Thoracic aorta endothelial cell (primary cell): ENCODE data around the gene EIF3C. TPM values are rescaled to one million over a fixed set of nuclear protein-coding genes. Genes with fewer than 3 reads are reported as not detected.

Experiments
- small RNA-seq: library from RNA; depleted of rRNA; stranded (forward); fragments of <200 nt; gene quantifications from one replicate; pipeline ENCODE3, GENCODE V24; 2012
- total RNA-seq: library from RNA; depleted of rRNA; stranded (reverse); fragments of >200 nt; gene quantifications from 2 replicates; pipeline ENCODE4 v1.2.3, GENCODE V29; 2012

The EIF3C gene, protein sequence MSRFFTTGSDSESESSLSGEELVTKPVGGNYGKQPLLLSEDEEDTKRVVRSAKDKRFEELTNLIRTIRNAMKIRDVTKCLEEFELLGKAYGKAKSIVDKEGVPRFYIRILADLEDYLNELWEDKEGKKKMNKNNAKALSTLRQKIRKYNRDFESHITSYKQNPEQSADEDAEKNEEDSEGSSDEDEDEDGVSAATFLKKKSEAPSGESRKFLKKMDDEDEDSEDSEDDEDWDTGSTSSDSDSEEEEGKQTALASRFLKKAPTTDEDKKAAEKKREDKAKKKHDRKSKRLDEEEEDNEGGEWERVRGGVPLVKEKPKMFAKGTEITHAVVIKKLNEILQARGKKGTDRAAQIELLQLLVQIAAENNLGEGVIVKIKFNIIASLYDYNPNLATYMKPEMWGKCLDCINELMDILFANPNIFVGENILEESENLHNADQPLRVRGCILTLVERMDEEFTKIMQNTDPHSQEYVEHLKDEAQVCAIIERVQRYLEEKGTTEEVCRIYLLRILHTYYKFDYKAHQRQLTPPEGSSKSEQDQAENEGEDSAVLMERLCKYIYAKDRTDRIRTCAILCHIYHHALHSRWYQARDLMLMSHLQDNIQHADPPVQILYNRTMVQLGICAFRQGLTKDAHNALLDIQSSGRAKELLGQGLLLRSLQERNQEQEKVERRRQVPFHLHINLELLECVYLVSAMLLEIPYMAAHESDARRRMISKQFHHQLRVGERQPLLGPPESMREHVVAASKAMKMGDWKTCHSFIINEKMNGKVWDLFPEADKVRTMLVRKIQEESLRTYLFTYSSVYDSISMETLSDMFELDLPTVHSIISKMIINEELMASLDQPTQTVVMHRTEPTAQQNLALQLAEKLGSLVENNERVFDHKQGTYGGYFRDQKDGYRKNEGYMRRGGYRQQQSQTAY
- 150 and 167 TPM in 2 replicates for total RNA-seq

DNA sequence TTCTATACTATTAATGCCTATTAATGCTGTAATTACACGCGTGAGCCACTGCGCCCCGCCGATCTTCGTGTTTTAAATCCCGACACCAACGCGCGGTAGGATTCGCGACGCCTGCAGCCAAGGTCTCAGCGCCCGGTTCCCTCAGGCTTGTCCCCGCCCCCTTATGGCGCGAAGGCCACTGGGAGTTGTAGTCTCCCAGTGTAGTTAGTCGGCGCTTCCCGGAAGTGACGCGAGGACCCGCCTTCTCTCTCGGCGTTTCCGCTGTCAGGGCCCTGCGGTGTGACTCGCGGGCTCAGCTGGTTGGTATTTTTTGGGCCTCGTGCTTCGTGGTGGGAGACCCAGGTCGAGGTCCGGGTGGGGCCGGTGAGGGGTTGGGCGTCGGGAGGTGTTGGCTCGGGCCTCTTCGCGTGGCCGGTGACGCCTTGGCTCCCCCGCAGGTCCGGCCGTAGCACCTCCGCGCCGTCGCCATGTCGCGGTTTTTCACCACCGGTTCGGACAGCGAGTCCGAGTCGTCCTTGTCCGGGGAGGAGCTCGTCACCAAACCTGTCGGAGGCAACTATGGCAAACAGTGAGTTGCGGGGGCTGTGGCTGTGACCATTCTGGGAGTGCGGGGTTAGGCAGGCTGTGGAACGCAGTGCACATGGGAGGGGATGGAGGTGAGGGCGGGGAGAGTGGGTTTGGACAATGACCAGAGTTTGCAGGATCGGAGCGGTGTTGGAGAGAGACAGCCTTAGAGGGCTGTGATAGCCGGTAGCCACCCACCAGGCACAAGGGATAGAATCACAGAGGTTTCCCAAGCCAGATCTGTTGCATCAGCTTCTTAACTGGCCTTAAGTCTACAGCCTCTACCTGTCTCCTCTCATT is at the start of gene EIF3C:
TSS of gene EIF3C (plus strand) at position 245 of the 864 bp plus-strand sequence. CDS start at position 468, 223 bp downstream.

DNA sequence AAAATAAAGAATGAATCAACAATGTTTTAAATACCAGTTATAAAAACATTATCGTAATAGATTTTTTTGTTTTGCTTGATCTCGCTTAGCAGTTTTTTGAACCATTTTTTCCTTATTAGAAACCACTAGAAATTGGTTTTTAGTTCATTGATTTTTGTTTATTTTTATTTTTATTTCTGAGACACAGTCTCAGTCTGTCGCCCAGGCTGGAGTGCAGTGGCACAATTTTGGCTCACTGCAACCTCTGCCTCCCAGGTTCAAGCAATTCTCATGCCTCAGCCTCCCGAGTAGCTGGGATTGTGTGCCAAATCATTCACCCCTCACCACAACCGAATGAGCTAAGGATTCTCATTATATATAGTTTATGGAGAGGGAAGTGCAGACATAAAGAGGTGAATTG is 40.2 kb downstream of the EIF3C start, which contains the start of gene NPIPB9:
TSS of gene NPIPB9 (plus strand) at position 301 of the 400 bp plus-strand sequence.

Small RNA genes lying within 50 kb of the gene (small RNA-seq; reads per million reads assigned to genes)
- gene MIR6862-2: not detected

Other genes with a start within 250 kb of the EIF3C start
- gene NPIPB7, start 239.1 kb upstream of the EIF3C start, total RNA-seq: not detected in 2 replicates
- 15.2 and 16.9 TPM in 2 replicates for gene CLN3, start 219.4 kb upstream of the EIF3C start, total RNA-seq
- gene APOBR, start 216.8 kb upstream of the EIF3C start, total RNA-seq: not detected in 2 replicates
- not detected in 2 replicates for gene IL27, start 204.6 kb upstream of the EIF3C start, total RNA-seq
- 0.65 and 1.3 TPM in 2 replicates for gene NUPR1, start 172.5 kb upstream of the EIF3C start, total RNA-seq
- gene SGF29, start 157.5 kb upstream of the EIF3C start, total RNA-seq: 8.9 and 10.1 TPM in 2 replicates
- 0.36 and 1.1 TPM in 2 replicates for gene SULT1A2, start 114.4 kb upstream of the EIF3C start, total RNA-seq
- gene SULT1A1, start 101.4 kb upstream of the EIF3C start, total RNA-seq: 6.0 and 9.6 TPM in 2 replicates
- 0.27 TPM in 1 of 2 replicates, not detected in the other for gene NPIPB8, start 73.4 kb upstream of the EIF3C start, total RNA-seq
- gene NPIPB9, start 40.3 kb downstream of the EIF3C start, total RNA-seq: 6.7 and 15.3 TPM in 2 replicates
- 89.5 and 99.0 TPM in 2 replicates for gene ATXN2L, start 111.5 kb downstream of the EIF3C start, total RNA-seq
- gene TUFM, start 134.9 kb downstream of the EIF3C start, total RNA-seq: 115 and 136 TPM in 2 replicates
- 12.2 and 17.0 TPM in 2 replicates for gene SH2B1, start 152.4 kb downstream of the EIF3C start, total RNA-seq
- gene ATP2A1, start 167.0 kb downstream of the EIF3C start, total RNA-seq: 0.27 and 0.36 TPM in 2 replicates
- gene RABEP2, start 213.8 kb downstream of the EIF3C start, total RNA-seq: 29.9 and 30.9 TPM in 2 replicates
- 0.13 TPM in 1 of 2 replicates, not detected in the other for gene CD19, start 220.5 kb downstream of the EIF3C start, total RNA-seq
- 42.8 and 47.7 TPM in 2 replicates for gene NFATC2IP, start 239.5 kb downstream of the EIF3C start, total RNA-seq